ENCODE results near the gene MRLN.
A peak's percentile ranks its signal among the peaks of the same experiment; 100 is the strongest.
"Not testable (repeated sequence)": the region's sequence is repeated elsewhere in the genome, so short reads cannot be mapped to it uniquely, and the experiment has no call there.

The MRLN gene

DNA sequence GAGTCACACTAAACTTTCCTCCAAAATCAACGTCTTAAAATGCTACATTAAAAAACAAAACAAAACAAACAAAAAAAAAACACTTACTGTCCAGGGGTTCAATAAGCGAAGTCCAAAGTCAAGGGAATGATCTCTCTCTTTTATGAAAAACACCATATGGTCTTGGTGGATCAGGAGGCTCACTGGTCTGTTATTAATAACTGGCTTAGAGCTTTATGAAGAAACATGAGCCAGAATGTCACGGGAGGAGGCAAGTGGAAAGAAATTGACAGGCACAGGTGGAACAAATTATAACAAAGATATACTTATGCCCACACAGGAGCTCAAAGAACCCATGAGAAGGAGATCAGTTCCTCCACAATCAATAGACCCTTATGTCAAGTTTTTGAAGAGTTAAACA is at the start of gene MRLN:
MRLN (minus strand) TSS at position 189 of the 400 bp plus-strand sequence.
- DNase-seq (ENCODE audit: extremely low spot score, insufficient read length, low read depth) (no peak), FAIRE-seq (no peak)

DNA sequence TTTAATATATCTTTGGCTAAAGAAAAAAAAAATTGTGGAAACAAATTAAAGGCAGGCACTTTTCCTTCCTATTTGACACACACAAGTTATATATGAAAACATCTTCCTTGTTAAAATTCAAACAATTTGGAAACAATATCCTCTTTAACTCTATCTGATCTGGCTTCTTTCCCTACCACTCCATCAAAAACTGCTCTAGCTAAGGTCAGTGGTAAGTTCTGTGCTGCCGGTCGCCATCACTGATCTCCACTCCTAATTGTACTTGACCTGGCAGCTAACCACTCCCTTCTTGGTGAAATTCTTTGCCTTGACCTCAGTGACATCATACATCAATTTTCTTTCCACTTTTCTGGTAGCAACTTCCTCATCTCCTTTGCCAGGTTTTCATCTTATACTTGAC is 47.9 kb upstream of the MRLN start:
- DNase-seq (ENCODE audit: extremely low spot score, insufficient read length, low read depth) (no peak), FAIRE-seq (peak; percentile 33)

DNA sequence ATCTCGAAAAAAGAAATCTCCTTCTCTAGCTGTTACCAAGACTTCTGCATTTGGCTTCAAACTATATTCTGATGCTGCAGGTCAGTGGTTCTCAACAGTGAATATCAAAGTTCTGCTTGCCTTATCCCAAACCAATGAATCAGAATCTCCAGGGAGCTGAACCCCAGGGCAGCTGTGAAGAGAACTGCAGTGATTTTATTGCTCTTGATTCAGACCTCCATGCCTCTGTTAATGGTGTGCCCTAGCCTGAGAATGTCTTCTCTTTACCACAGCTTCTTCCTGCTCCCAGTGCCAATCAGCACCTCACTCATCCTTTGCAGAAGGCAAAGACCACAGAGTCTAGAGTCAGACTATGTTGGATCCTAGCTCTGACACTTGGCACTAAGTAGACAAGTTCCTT is 46.2 kb upstream of the MRLN start:
- DNase-seq (ENCODE audit: extremely low spot score, insufficient read length, low read depth) (no peak), FAIRE-seq (no peak)

DNA sequence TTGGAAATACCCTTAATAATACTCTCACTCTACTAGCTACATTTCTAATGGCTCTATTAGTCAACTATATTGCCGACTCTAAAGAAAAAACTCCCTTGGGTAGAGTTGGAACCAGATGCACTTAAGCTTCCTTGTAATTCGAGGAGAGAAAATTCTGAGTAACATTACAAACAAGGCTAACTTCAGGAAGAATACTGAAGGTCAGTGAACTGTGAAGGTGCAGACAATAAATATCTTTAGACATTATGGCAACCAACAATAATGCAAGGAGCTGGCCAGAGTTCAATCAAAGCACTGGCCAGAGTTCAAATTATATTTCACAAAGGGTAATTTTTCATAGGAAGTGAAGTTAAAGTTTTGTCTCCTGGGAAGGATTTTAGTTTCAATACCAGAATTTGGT is 40.7 kb upstream of the MRLN start:
- DNase-seq (ENCODE audit: extremely low spot score, insufficient read length, low read depth) (no peak), FAIRE-seq (no peak)

DNA sequence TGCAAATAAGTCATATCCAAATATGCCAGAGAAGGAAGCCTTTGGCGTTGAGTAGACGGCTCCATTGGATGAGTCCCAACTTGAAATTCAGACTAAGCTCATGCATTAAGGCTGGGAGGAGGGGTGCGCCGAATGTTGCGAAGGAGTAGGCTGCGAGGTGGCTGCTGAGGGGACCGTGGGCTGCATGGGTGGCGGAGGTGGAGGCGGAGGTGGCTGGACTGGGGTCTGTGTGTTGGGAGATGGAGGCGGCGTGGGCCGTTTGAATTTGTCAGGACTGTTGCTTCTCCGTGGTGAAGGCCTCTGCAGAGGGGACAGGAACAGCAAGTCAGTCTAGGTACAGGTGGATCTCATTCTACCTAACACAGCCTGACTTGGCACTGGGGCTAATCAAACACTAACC is 39.6 kb upstream of the MRLN start:
- FAIRE-seq (no peak), DNase-seq (ENCODE audit: extremely low spot score, insufficient read length, low read depth) (no peak)

DNA sequence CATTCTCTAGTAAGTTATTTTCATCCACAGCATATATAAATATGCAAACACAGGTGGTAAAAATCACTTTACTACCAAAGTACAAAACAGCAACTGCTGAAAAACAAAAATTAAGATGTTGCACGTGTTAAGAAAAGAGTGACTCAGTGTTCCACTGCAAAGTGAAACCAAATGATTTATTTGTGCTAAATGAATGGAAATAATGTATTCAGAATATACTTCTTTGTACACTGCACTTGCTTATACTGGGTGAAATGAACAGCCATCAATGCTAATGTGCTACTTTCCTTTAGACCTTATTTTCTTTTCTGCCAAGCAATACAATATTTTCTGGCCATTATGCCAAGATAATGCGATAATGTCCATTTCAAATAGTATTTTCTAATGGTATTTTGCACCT is 38.3 kb upstream of the MRLN start:
- FAIRE-seq: no peak
- DNase-seq (ENCODE audit: extremely low spot score, insufficient read length, low read depth): no peak

DNA sequence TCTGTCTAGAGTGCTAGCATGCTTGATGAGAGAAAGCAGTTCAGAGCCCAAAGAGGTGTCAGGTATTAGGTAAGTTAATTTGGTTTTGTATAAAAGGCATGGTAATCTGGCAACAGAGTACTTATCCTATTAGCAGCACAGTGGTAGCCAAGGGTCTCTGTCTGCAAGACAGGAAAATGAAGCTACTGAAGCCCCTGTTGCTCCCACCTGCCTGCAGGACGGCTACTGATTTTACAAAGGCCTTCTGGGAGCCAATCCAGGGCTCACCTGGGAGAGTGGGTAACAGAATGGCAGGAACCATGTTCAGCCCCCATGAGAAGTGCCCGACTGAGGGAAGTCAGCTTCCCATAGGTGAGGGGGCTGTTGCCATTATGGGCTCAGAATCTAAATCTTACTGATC is 36.8 kb upstream of the MRLN start:
- not testable (repeated sequence) for DNase-seq (ENCODE audit: extremely low spot score, insufficient read length, low read depth); FAIRE-seq

DNA sequence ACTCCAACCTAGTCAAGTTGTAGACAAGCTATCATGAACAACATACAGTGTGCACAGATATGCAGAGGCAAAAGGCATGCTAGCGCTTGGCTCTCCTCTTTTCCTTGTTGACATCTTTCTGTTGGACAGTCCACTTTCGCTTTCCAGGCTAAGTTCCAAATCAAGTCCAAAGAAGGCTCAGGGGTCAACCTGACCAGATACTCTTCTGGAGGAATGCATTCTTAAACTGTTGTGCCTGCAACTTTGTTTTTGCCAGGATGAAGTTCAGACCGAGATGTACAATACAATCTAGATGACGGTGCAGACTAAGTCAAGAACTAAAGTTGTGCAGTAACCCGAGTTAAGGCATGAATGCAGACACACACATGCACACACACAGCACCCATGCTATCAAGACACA is 35.7 kb upstream of the MRLN start:
- FAIRE-seq: peak; percentile 18

DNA sequence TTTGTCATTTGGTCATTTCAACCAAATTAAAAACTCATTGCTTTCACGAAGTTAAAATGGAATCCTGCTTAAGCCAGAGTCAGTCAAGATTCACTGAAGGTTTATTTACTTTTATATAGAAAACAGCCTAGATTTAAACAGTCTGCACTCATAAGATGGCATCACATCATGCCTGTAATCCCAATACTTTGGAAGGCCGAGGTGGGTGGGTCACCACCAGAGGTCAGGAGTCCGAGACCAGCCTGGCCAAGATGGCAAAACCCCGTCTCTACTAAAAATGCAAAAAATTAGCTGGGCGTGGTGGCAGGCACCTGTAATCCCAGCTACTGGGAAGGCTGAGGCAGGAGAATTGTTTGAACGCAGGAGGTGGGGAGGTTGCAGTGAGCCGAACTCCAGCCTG is 33.8 kb upstream of the MRLN start:
- DNase-seq (ENCODE audit: extremely low spot score, insufficient read length, low read depth); FAIRE-seq: not testable (repeated sequence)

More for the DNA sequence above, 35.7 kb upstream of the MRLN start:
- DNase-seq (ENCODE audit: extremely low spot score, insufficient read length, low read depth): not testable (repeated sequence)

DNA sequence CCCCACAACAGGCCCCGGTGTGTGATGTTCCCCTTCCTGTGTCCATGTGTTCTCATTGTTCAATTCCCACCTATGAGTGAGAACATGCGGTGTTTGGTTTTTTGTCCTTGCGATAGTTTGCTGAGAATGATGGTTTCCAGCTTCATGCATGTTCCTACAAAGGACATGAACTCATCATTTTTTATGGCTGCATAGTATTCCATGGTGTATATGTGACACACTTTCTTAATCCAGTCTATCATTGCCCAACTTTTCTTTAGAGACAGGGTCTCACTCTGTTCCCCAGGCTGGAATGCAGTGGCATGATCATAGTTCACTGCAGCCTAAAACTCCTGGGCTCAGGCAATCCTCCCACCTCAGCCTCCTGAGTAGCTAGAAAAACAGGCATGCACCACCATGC is 32.2 kb upstream of the MRLN start:
- not testable (repeated sequence) for DNase-seq (ENCODE audit: extremely low spot score, insufficient read length, low read depth); FAIRE-seq

DNA sequence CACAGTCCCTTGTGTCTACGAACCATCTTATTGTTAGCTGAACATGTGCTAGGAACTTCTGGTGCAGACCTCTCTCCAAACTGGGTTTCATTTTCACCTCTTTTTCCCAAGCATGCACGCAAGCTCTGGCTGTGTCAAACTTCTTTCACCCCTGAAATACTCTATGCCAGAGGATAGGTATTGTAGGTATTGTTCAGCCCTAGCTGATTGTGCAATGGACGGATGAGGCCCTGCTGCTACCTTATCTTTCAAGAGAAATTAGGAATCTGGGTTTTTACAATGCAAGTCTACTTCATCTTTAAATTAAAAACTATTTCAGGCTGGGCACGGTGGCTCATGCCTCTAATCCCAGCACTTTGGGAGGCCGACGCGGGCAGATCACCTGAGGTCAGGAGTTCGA is 28.3 kb upstream of the MRLN start:
- no peak for DNase-seq (ENCODE audit: extremely low spot score, insufficient read length, low read depth)
- FAIRE-seq: no peak

DNA sequence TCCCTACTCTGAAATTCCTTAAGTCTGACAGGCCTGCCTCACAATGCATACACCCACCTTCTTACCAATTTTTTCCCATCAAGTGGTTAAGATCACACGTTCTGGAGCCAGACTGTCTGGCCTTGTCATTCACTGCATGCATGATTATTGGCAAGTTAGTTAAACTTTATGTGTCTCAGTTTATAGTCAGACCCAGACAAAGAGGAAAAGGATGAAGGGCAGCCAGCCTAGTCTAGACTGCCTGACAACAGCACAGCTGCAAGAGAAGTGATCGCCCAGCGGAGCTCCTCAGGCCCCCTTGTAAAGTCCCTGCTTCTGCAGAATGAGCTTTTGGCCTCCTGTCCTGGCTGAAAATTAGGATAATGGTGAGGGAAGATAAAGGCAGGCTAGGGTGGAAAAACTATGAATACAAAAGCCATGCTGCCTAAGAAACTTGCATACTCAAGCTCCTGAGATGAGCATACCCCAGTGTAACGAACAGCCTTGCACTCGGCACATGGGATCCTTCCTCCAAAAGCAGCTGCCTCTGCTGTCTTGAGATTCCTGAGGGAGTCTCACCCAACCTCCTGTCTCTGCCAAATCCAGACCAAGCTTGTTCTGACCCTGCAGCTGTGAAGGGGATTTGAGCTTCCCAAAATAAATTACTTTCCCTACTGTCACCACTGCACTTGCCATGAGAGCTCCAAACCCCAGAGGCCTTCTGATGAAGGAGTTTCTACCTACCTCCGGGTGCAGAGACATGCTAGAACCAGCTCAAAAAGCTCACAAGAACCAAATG is 26.7 kb upstream of the MRLN start:
- DNase-seq (ENCODE audit: extremely low spot score, insufficient read length, low read depth) (no peak), FAIRE-seq (no peak)

DNA sequence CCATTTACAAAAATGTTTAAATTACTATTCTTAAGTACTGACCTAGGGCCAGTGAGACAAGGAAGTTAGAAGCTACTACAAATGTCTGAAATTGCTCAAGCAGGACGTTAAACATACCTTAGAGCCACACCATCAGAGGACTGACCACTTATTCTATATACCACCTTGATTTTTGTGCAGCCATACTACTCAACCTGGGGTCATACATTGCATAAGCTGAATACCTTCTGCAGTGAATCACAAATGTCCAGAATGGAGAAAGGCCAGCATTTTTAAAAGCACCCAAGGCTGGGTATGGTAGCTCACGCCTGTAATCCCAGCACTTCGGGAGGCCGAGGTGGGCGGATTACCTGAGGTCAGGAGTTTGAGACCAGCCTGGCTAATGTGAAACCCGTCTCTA is 21.2 kb upstream of the MRLN start:
- FAIRE-seq: no peak

DNA sequence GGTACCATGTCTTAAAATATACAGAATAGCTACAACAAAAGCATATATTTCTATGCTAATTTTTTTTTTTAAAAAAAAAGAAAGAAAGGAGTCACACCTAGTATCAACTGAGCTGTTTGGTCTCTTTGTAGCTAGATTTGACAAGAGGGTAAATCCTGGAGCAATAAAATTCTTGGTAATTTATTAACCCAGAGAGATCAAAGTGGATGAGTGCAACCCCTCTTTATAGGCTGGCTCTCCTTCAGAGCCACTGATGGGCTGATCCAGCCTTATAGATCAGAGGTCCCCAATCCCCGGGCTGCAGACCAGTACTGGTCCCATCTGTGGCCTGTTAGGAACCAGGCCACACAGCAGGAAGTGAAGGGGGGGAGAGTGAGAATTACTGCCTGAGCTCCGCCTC is 19.8 kb upstream of the MRLN start:
- DNase-seq (ENCODE audit: extremely low spot score, insufficient read length, low read depth): no peak
- FAIRE-seq: no peak

More for the DNA sequence above, 21.2 kb upstream of the MRLN start:
- no peak for DNase-seq (ENCODE audit: extremely low spot score, insufficient read length, low read depth)

DNA sequence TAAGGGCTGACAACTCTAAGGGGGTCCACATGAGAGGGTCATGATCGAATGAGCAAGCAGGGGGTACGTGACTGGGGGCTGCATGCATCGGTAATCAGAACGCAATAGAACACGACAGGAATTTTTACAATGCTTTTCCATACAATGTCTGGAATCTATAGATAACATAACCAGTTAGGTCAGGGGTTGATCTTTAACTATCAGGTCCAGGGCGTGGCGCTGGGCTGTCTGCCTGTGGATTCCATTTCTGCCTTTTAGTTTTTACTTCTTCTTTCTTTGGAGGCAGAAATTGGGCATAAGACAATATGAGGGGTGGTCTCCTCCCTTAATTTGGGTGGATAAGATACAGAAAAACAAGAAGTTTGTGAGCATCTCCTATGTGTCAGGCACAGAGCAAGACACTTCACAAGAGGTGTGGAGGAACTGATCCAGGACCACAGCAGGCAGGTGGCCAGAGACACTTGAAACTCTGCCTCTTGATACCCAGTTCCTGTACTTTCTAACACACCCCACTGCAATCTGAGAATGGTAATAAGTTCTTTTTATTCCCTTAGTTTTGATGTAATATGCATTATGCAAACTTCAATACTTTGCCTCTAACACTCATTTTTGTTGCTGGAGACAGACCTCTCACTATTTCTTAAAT is 18.0 kb upstream of the MRLN start:
- no peak for DNase-seq (ENCODE audit: extremely low spot score, insufficient read length, low read depth)

DNA sequence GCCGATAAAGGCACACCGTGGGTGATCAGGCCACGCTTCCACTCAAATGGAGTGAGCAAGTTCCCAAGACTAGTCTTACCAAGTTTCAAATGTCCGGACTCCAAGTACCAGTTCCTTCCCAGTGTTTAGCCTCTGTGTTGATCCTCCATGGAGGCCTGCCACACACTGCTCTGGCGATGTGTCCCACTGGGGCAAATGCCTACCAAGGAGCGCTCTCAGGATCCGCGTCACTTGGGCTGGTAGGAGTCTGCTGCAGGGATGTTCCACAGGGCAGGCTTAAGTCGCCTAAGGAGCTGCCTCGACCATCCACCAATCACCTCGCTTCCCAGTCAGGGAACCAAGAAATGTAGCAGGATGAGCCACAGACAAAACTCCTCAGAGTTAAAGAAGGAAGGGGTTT is 17.4 kb upstream of the MRLN start:
- FAIRE-seq (no peak), DNase-seq (ENCODE audit: extremely low spot score, insufficient read length, low read depth) (no peak)

More for the DNA sequence above, 18.0 kb upstream of the MRLN start:
- no peak for FAIRE-seq

DNA sequence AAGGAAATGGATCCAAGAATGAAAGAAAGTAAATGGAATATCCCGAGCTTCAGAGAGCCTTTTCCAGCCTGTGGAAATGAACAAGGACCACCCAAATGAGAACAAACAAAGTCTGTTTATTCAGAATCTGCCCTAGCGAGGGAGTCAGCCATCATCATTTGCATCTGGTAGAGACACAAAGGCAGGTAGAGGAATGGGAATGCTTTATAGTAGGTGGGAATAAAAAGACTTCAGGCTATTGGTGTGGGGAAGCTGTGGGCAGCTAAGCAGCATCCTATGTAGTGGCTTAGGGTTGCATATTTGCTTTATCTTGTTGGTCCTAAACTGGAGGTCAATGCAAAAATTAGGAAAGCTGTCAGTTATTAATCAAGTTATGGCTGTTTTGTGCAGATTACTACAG is 9.2 kb upstream of the MRLN start:
- FAIRE-seq (no peak), DNase-seq (ENCODE audit: extremely low spot score, insufficient read length, low read depth) (no peak)

DNA sequence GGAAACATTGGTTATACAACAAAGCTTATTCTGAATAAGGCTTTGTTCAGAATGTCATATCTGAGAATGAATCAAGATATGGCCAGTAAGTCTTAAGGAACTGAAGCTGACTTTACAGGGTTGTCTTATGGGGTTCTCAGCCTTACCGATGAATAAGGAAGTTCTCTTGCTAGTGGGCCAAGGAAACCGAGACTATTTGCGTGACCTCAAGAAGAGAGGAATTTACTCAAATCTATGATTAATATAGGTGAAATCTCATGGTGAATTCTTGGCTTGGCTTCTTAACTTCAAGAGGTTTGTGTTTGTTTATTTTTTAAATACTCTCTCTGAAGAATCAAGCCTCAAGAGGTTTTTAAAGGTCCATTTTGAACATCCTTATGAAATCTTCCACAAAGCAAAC is 4.7 kb upstream of the MRLN start:
- no peak for FAIRE-seq

DNA sequence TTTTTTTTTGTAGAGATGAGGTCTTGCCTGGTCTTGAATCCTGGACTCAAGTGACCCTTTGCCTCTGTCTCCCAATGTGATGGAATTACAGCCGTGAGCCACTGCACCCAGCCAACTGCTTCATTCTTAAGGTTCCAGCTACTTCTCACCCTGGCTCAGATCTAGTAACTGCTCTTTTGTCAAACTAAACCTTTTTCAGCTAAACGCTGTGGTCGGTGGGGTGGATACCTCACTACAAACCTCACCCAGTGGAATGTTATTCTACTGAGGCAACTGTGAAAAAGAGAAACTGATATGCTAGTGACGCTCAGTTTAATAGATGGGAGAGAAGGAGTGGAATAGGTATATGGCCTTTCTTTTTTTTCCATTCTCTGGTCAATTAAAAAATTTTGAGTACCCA is 1.7 kb upstream of the MRLN start:
- FAIRE-seq: no peak
- DNase-seq (ENCODE audit: extremely low spot score, insufficient read length, low read depth): no peak

More for the DNA sequence above, 4.7 kb upstream of the MRLN start:
- no peak for DNase-seq (ENCODE audit: extremely low spot score, insufficient read length, low read depth)

DNA sequence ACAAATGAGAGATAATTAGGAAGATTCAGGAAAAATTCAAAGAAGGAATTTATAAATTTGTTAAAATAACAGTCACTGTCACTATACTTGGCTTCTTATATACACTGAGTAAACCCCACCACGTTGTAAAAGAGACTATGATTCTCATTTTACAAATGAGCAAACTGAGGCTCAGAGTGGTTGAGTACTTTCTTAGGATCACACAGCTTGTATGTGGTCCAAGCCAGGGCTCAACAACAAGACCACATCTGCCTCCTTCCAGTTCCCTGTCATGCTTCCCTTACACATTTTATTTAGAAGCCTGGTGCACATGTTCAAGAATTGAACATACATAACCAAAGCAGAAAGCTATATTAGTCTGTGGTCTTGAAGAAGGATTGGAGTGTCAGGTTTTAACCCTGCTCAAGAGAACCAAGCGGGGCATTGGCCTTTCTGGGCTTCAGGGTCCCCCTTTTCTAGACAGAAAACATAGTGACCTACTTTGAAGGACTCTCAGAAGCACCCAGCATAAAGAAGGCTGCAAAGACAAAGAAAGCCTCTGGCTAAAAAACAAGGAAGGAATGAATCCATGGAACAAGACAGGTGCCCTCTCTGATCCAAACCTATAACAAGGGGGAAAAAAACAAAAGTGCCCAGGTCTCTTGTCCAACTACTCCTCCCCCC is 846 bp downstream of the MRLN start:
- FAIRE-seq (no peak), DNase-seq (ENCODE audit: extremely low spot score, insufficient read length, low read depth) (no peak)

Data from GM18507 (cell line).